ENCODE measurements around the gene CHODL.

The CHODL gene

GRCh38 chr21:18244671-18245463 lies at the start of gene CHODL:
Gene CHODL, plus strand, starts transcription at chr21:18244833. Its CDS starts 391 bp downstream, at chr21:18245224.
- H3K9me3 ChIP-seq (ENCODE audit: control insufficient read depth, low read length) = no peaks in the 10 kb centered on the region
- no peak for DNase-seq (ENCODE audit: low read depth)
- peaks cover 15% of the 10 kb centered on the region for H3K4me1 ChIP-seq (ENCODE audit: control insufficient read depth, insufficient read depth, low read length)
- peak within 1 kb of the TSS; percentile 81 for H3K4me3 ChIP-seq (ENCODE audit: low read length)
- H3K27me3 ChIP-seq (replicated peaks; ENCODE audit: control insufficient read depth, insufficient read depth, low read length) = peaks cover 24% of the 10 kb centered on the region
- no peaks in the 10 kb centered on the region for H3K36me3 ChIP-seq (ENCODE audit: control insufficient read depth, insufficient read depth, low read length, severe bottlenecking)
- peak within 1 kb of the TSS; percentile 34 for H3K9ac ChIP-seq (ENCODE audit: low read length)

GRCh38 chr21:18204931-18205330 lies 39.7 kb upstream of the CHODL start:
- H3K27me3 ChIP-seq (replicated peaks; ENCODE audit: control insufficient read depth, insufficient read depth, low read length) = no peaks in the 10 kb centered on the region
- no peak overlapping the region for H3K9ac ChIP-seq (ENCODE audit: low read length)
- H3K4me3 ChIP-seq (ENCODE audit: low read length) = no peak overlapping the region
- no peaks in the 10 kb centered on the region for H3K4me1 ChIP-seq (ENCODE audit: control insufficient read depth, insufficient read depth, low read length)
- DNase-seq (ENCODE audit: low read depth) = no peak
- H3K36me3 ChIP-seq (ENCODE audit: control insufficient read depth, insufficient read depth, low read length, severe bottlenecking) = no peaks in the 10 kb centered on the region
- H3K9me3 ChIP-seq (ENCODE audit: control insufficient read depth, low read length) = peaks cover 3% of the 10 kb centered on the region

GRCh38 chr21:18218331-18218730 lies 26.3 kb upstream of the CHODL start:
- Histone ChIP-seq H3K4me3 (ENCODE audit: low read length) (no peak overlapping the region), H3K27me3 (replicated peaks; ENCODE audit: control insufficient read depth, insufficient read depth, low read length) (no peaks in the 10 kb centered on the region), H3K9me3 (ENCODE audit: control insufficient read depth, low read length) (peaks cover 31% of the 10 kb centered on the region), H3K9ac (ENCODE audit: low read length) (no peak overlapping the region), H3K36me3 (ENCODE audit: control insufficient read depth, insufficient read depth, low read length, severe bottlenecking) (no peaks in the 10 kb centered on the region), H3K4me1 (ENCODE audit: control insufficient read depth, insufficient read depth, low read length) (no peaks in the 10 kb centered on the region)
- DNase-seq (ENCODE audit: low read depth) = no peak

GRCh38 chr21:18220498-18220897 lies 24.1 kb upstream of the CHODL start:
- no peak overlapping the region for H3K4me3 ChIP-seq (ENCODE audit: low read length)
- H3K9me3 ChIP-seq (ENCODE audit: control insufficient read depth, low read length) = peaks cover 31% of the 10 kb centered on the region
- no peak for DNase-seq (ENCODE audit: low read depth)

GRCh38 chr21:18222346-18222745 lies 22.3 kb upstream of the CHODL start:
- H3K9me3 ChIP-seq (ENCODE audit: control insufficient read depth, low read length) = peaks cover 31% of the 10 kb centered on the region
- no peaks in the 10 kb centered on the region for H3K27me3 ChIP-seq (replicated peaks; ENCODE audit: control insufficient read depth, insufficient read depth, low read length)
- no peaks in the 10 kb centered on the region for H3K36me3 ChIP-seq (ENCODE audit: control insufficient read depth, insufficient read depth, low read length, severe bottlenecking)
- no peak overlapping the region for H3K4me3 ChIP-seq (ENCODE audit: low read length)
- H3K9ac ChIP-seq (ENCODE audit: low read length) = no peak overlapping the region
- no peaks in the 10 kb centered on the region for H3K4me1 ChIP-seq (ENCODE audit: control insufficient read depth, insufficient read depth, low read length)
- no peak for DNase-seq (ENCODE audit: low read depth)

More at GRCh38 chr21:18220498-18220897, 24.1 kb upstream of the CHODL start:
- Histone ChIP-seq H3K27me3 (replicated peaks; ENCODE audit: control insufficient read depth, insufficient read depth, low read length) (no peaks in the 10 kb centered on the region), H3K9ac (ENCODE audit: low read length) (no peak overlapping the region), H3K4me1 (ENCODE audit: control insufficient read depth, insufficient read depth, low read length) (no peaks in the 10 kb centered on the region), H3K36me3 (ENCODE audit: control insufficient read depth, insufficient read depth, low read length, severe bottlenecking) (no peaks in the 10 kb centered on the region)

DNA sequence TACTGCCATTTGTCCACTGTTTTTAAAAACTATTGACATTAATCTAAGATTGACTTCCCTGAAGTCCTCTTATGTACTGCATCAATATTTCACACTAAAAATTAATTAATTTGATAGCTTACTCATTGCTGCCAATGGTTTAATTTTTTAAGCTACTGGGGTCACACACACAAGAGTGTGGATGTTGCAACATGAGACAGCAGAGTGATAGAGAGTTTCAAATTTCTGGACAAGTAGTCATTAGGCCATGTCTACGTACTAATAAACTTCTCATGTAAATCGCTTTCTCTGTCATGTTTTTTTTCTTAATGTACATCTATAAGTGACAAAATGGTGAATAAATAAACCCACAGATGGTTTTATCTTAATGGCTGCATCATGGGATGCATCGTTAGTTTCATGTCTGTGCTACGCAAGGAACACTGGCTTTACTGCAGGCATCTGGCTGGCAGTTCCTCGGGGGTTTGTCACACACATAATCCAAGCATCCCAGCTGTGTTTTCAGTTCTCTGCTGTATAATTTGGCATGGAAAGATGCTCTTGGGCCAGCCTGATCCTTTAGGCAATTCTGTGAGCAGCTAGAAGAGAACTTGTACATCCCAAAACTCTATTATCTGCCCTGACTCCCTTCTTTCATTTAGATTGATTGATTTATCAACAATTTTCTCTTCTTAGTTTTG lies 16.4 kb upstream of the CHODL start:
- Histone ChIP-seq H3K27me3 (replicated peaks; ENCODE audit: control insufficient read depth, insufficient read depth, low read length) (no peaks in the 10 kb centered on the region), H3K9ac (ENCODE audit: low read length) (no peak overlapping the region), H3K36me3 (ENCODE audit: control insufficient read depth, insufficient read depth, low read length, severe bottlenecking) (no peaks in the 10 kb centered on the region), H3K4me1 (ENCODE audit: control insufficient read depth, insufficient read depth, low read length) (no peaks in the 10 kb centered on the region), H3K4me3 (ENCODE audit: low read length) (no peak overlapping the region), H3K9me3 (ENCODE audit: control insufficient read depth, low read length) (no peaks in the 10 kb centered on the region)
- DNase-seq (ENCODE audit: low read depth) = no peak

GRCh38 chr21:18235545-18235944 lies 9.1 kb upstream of the CHODL start:
- Histone ChIP-seq H3K9ac (ENCODE audit: low read length) (no peak overlapping the region), H3K4me1 (ENCODE audit: control insufficient read depth, insufficient read depth, low read length) (no peaks in the 10 kb centered on the region), H3K4me3 (ENCODE audit: low read length) (no peak overlapping the region), H3K36me3 (ENCODE audit: control insufficient read depth, insufficient read depth, low read length, severe bottlenecking) (no peaks in the 10 kb centered on the region), H3K9me3 (ENCODE audit: control insufficient read depth, low read length) (no peaks in the 10 kb centered on the region), H3K27me3 (replicated peaks; ENCODE audit: control insufficient read depth, insufficient read depth, low read length) (no peaks in the 10 kb centered on the region)
- no peak for DNase-seq (ENCODE audit: low read depth)

DNA sequence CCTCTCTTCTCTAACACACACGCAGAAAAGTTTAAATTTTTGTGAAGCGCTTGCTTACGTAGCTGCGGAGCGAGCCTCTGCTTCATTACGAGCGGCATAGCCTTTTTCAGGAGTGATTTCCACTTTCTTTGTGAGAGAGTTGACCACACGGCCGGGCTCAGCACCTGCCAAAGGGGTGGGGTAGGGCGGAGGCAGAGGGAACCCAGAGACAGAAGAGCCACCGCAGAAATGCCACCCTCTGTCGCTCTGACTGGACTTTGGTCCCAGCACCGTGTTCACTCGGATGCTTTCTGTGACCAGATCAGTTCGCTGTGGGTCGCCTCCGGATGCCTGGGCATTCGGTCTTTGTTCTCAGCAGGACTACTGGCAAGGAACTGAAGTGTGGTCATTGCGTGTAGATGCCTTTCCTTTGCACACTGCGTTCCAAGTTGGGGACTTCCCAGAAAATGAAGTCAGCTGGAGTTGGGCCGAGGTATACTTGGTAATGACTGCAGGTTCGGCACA lies 883 bp downstream of the CHODL start:
- peak overlapping the region; percentile 34 for H3K9ac ChIP-seq (ENCODE audit: low read length)
- peaks cover 24% of the 10 kb centered on the region for H3K27me3 ChIP-seq (replicated peaks; ENCODE audit: control insufficient read depth, insufficient read depth, low read length)
- peak overlapping the region; percentile 81 for H3K4me3 ChIP-seq (ENCODE audit: low read length)
- H3K36me3 ChIP-seq (ENCODE audit: control insufficient read depth, insufficient read depth, low read length, severe bottlenecking) = no peaks in the 10 kb centered on the region
- H3K4me1 ChIP-seq (ENCODE audit: control insufficient read depth, insufficient read depth, low read length) = peaks cover 15% of the 10 kb centered on the region
- no peaks in the 10 kb centered on the region for H3K9me3 ChIP-seq (ENCODE audit: control insufficient read depth, low read length)
- no peak for DNase-seq (ENCODE audit: low read depth)

DNA sequence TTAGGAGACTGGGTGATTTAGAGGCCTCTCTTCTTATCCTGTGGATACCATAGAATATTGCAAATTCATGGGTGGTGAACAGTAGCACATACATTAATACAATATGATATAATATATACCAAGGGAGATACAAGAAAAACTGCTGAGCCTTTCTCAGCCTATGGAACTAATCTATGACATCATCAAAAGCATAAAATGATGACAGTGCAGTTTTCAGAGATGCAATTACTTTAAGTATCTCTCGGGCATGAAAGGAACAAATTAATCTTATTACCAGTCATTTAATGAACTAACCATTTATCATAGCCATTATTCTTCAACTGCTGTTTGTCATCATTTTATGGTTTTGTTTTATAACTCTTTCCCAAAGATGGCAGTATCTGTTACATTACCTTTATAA lies 3.5 kb downstream of the CHODL start:
- H3K27me3 ChIP-seq (replicated peaks; ENCODE audit: control insufficient read depth, insufficient read depth, low read length) = peaks cover 17% of the 10 kb centered on the region
- peaks cover 27% of the 10 kb centered on the region for H3K4me1 ChIP-seq (ENCODE audit: control insufficient read depth, insufficient read depth, low read length)
- DNase-seq (ENCODE audit: low read depth) = no peak
- H3K4me3 ChIP-seq (ENCODE audit: low read length) = no peak overlapping the region
- no peaks in the 10 kb centered on the region for H3K9me3 ChIP-seq (ENCODE audit: control insufficient read depth, low read length)
- no peaks in the 10 kb centered on the region for H3K36me3 ChIP-seq (ENCODE audit: control insufficient read depth, insufficient read depth, low read length, severe bottlenecking)
- no peak overlapping the region for H3K9ac ChIP-seq (ENCODE audit: low read length)

DNA sequence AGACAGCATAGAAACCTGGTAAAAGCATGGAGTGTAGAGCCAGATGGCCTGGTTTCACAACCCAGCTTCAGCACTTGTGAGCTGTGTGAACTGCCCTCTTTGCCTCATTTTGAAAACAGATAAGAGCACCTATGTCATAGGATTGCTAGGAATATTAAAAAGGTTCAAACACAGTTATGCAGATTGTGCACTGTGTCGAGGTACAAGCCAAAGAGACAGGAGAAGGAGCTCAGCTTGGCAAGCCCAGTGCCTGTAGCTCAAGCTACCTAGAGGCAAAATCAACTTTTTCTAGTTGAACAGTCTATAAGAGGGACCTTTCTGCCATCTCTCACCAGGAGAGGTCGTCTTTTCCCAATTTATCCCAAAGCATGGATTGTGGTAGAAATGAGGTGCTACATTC lies 5.0 kb downstream of the CHODL start:
- H3K27me3 ChIP-seq (replicated peaks; ENCODE audit: control insufficient read depth, insufficient read depth, low read length) = peaks cover 4% of the 10 kb centered on the region
- no peaks in the 10 kb centered on the region for H3K9me3 ChIP-seq (ENCODE audit: control insufficient read depth, low read length)
- H3K9ac ChIP-seq (ENCODE audit: low read length) = no peak overlapping the region
- no peak for DNase-seq (ENCODE audit: low read depth)
- H3K4me1 ChIP-seq (ENCODE audit: control insufficient read depth, insufficient read depth, low read length) = peaks cover 34% of the 10 kb centered on the region
- H3K36me3 ChIP-seq (ENCODE audit: control insufficient read depth, insufficient read depth, low read length, severe bottlenecking) = no peaks in the 10 kb centered on the region
- no peak overlapping the region for H3K4me3 ChIP-seq (ENCODE audit: low read length)

GRCh38 chr21:18251065-18251464 lies 6.4 kb downstream of the CHODL start:
- Histone ChIP-seq H3K9ac (ENCODE audit: low read length) (no peak overlapping the region), H3K4me3 (ENCODE audit: low read length) (no peak overlapping the region), H3K27me3 (replicated peaks; ENCODE audit: control insufficient read depth, insufficient read depth, low read length) (peaks cover under 1% of the 10 kb centered on the region), H3K36me3 (ENCODE audit: control insufficient read depth, insufficient read depth, low read length, severe bottlenecking) (no peaks in the 10 kb centered on the region), H3K9me3 (ENCODE audit: control insufficient read depth, low read length) (no peaks in the 10 kb centered on the region), H3K4me1 (ENCODE audit: control insufficient read depth, insufficient read depth, low read length) (peaks cover 25% of the 10 kb centered on the region)
- DNase-seq (ENCODE audit: low read depth) = no peak
